ENCODE data around the gene KREMEN2.
A peak's percentile ranks its signal among the peaks of the same experiment; 100 is the strongest.

The KREMEN2 gene

DNA sequence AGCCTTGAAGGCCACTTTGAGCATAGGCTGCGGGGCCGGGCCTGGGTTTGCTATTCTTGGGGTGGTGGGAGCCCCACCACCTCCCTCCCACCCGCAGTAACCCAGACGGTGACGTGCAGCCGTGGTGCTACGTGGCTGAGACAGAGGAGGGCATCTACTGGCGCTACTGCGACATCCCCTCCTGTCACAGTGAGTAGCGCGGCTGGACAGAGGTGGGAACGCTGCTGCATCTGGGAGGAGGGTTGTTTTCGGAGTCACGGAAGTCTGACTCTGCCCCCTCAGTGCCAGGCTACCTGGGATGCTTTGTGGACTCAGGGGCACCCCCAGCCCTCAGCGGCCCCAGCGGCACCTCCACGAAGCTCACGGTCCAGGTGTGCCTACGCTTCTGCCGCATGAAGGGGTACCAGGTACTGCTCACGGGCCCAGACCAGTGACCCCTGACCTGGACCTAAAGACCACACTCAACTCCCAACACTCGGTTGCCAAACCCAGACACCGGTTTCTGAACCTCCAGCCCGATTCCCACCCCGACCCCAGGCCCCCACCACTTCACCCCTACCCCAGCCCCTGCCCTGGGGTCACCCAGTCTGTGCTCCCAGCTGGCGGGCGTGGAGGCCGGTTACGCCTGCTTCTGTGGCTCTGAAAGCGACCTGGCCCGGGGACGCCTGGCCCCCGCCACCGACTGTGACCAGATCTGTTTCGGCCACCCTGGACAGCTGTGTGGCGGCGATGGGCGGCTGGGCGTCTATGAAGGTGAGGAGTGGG is 2.1 kb downstream of the KREMEN2 start:
- DNase-seq: no peak

DNA sequence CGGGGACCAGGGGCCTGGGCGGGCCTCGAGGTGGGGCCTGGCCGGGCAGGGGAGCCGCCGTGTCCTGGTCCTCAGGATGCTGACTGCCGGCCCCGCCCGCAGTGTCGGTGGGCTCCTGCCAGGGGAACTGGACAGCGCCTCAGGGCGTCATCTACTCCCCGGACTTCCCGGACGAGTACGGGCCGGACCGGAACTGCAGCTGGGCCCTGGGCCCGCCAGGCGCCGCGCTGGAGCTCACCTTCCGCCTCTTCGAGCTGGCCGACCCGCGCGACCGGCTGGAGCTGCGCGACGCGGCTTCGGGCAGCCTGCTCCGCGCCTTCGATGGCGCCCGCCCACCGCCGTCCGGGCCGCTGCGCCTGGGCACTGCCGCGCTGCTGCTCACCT is 2.7 kb downstream of the KREMEN2 start:
- DNase-seq: peak in 3 of 4 experiments; percentile 28 to 54 (median 35)

DNA sequence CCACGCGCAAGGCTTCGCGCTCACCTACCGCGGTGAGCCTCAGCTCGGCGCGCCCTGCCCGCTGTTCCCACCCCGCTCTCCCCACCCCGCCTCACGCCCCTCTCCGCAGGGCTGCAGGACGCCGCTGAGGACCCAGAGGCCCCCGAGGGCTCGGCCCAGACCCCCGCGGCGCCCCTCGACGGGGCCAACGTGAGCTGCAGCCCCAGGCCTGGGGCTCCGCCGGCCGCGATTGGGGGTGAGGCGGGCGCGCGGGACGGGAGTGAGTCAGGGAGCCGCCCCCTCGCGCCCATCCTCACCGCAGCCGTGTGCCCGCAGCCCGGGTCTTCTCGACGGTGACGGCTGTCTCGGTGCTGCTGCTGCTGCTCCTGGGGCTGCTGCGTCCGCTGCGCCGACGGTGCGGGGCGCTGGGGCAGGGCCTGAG is 3.1 kb downstream of the KREMEN2 start:
- DNase-seq: no peak

DNA sequence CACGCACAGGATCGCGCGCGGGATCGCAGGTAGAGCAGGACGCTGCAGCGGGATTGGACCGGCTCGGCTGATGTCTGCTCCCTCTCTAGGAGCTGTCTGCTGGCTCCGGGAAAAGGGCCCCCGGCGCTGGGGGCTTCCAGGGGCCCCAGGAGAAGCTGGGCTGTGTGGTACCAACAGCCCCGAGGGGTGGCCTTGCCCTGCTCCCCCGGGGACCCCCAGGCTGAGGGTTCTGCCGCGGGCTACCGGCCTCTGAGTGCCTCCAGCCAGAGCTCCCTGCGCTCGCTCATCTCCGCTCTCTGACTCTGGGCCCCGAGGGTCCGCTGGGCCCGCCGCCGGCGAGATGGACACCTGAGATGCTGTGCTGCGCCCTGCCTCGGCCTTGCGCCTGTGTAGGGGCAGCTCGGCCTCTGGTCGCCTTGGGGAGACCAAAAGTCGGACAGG is 3.7 kb downstream of the KREMEN2 start:
- DNase-seq: no peak

DNA sequence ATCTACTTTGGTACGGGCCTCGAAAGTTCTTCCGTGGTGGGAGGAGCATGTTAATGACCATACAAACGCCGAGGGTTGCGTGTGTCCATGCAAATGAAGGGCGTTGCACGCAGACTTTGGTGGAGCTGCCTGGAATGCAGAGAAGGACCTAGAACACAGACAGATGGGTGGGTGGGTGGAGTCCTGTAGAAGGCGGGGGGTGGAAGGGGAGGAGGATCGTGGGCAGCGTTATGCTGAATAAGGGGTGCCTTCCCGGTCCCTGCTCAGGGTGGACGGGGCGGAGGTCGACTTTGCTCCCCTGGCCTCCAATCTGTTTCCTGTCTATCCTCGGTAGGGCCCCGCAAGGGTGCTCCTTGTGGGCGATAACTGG is 4.3 kb downstream of the KREMEN2 start:
- DNase-seq: peak in 1 of 4 experiments; percentile 23

DNA sequence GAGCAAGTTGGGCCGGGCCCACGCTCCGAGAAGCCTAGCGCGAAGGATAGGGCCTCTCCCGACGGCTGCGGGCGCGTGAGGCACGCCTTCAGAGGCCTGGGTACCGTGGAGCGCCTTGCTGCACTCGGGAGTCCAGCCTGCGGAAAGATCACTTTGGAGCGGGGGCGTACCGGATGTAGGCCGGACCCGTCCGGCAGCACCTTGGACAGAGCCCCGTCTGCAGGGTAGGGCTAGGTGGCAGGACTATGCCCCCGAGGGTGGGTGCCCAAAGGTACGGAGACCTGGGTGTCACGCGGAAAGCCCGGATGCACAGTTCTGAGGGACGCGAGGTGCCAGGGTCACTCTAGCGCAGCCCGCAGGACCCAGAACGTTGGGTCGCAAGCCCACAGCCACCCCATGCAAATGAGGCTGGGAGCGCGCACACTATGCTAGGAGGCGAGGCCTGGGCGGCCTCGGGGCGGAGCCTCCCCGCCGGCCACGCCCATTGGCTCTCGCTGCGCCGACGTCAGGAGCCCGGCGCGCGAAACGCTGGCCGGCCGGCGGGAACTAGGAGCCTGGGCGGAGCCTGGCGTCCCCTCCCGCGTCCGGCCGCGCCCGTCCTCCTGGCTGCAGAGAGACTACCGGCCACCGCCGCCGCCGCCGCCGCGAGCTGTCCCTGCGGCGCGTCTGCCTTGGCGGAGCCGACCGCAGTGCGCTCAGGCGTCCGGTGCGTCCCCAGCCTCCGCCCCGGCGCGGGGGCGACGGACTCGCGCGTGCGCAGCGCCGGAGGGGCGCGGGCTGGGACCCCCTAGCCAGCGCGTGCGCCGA is 4.9 kb downstream of the KREMEN2 start, which contains the start of gene PAQR4:
PAQR4 (plus strand) TSS at position 611 of the 807 bp plus-strand sequence. CDS start 327 bp downstream, outside the sequence.
- peak; percentile 96 to 99 (median 98) for DNase-seq

DNA sequence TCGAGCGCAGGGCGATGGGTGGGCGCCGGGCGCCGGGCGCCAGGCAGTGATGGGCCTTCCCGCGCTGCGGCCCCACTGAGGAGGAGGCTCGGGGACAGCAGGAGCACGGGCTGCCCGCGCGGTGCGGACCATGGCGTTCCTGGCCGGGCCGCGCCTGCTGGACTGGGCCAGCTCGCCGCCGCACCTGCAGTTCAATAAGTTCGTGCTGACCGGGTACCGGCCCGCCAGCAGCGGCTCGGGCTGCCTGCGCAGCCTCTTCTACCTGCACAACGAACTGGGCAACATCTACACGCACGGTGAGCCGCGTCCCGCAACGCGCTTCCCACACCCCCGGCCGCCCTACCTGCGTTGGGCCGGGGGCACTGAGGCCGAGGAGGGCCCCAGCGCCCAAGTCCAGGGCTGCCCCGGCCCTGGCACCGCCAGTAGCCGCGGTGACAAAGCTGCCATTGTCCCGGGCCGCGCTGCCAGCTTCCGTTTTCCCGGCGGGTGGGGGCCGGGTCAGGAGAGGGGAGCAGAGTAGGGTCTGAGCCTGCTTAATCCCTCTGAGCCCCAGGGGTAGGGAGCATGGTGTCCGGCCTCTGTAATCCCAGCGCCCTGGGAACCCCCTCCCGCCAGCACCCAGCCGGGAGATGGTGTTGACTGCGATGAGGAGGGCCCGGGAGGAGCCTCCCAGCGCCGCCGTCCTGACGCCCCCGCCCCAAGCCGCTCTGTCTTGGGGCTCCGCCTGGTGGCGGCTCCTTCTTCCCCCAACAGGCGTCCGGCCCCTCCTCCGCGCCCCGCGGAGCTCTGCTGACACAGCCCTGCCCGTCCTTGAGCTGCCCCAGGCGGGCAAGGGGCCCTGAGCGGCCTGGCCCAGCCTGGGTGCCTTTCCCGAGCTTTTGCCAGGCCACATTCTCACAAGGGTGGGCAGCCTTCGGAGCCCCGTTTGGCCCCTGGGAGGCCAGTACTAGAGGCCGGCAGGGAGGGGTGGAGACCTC is 5.8 kb downstream of the KREMEN2 start:
- peak; percentile 89 to 96 (median 94) for DNase-seq

DNA sequence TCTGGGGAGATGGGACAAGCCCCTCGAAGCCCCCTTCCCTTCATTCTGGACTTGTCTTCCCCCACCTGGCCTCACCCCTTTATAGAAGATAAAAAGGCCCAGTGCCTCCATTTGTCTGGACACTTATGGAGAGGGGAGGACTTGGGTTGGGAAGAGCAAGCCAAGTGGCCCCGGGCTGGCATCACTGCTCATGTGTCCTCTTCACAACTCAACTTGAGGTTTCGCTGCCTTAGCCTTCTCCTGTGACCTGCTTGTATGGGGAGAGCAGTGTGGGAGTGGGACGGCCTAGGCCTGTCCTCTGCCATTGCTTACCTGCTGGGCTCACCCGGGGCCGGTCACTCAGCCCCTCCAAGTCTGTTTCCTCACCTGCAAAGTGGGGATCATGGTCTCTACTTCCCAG is 6.5 kb downstream of the KREMEN2 start:
- DNase-seq: no peak

DNA sequence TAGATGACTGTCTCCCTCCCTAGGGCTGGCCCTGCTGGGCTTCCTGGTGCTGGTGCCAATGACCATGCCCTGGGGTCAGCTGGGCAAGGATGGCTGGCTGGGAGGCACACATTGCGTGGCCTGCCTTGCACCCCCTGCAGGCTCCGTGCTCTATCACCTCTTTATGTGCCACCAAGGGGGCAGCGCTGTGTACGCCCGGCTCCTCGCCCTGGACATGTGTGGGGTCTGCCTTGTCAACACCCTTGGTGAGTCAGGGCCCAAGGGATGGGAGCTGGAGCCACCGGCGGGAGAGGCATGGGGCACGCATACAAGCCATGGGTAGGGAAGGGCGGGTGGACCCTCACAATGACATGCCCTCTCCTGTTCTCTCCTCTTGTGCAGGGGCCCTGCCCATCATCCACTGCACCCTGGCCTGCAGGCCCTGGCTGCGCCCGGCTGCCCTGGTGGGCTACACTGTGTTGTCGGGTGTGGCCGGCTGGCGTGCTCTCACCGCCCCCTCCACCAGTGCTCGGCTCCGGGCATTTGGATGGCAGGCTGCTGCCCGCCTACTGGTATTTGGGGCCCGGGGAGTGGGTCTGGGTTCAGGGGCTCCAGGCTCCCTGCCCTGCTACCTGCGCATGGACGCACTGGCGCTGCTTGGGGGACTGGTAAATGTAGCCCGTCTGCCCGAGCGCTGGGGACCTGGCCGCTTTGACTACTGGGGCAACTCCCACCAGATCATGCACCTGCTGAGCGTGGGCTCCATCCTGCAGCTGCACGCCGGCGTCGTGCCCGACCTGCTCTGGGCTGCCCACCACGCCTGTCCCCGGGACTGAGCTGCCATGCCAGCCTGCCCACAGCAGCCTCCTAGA is 7.3 kb downstream of the KREMEN2 start:
- DNase-seq: no peak

DNA sequence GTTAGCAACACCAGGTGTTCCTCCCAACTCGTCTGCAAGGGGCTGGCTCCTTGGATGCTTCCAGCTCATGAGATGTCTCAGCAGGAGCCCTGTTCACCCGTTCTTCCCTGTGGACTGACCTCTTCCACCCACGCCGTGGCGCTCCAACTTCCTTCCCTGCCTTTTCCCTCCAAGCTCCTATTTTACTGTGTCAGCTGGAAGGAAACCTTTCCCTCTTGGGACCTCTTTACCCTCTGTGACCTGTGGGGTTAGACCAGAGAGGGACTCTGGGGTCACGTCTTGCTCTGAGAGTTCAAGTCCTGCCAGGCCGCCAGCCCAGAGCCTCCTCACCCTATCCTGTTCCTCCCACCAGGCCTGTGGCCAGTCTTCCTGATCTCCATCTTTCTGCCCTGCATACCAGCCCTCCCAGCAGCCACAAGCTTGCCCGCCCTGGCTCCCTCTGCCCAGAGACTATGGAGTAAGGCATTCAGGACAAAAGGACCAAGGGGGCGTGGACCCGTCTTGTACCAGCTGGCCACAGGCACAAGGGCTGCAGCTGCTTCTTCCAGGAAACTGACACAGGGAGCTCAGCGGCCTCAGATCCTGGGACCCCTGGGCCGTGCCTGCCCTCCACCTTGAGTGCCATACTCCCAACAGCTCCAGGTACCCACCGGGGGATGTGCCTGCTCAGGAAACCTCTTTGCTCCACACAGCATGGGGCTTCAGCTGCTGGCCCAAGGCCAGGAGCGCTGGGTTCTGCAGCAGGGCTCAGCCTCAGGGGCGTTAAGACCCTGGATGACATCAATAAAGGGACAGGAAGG is 8.1 kb downstream of the KREMEN2 start:
- no peak for DNase-seq

DNA sequence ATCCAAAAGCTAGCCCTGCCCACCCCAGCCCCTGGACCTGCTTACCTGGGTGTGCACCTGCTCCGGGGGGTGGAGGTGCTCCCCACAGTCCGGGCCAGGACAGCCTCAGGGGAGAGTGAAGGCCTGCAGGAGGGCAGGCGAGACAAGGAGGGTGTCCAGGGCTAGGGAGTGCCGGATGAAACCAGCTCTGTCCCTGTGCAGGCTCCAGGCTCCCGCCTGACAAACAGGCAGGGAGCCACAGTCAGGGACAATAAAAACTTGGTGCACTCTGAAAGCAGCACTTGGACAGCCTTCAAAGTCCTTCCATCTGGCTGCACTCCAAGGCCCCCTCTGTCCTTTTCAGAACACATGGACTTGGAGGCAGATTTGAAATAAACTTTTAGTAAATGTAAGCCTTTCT is 9.0 kb downstream of the KREMEN2 start:
- DNase-seq: no peak

DNA sequence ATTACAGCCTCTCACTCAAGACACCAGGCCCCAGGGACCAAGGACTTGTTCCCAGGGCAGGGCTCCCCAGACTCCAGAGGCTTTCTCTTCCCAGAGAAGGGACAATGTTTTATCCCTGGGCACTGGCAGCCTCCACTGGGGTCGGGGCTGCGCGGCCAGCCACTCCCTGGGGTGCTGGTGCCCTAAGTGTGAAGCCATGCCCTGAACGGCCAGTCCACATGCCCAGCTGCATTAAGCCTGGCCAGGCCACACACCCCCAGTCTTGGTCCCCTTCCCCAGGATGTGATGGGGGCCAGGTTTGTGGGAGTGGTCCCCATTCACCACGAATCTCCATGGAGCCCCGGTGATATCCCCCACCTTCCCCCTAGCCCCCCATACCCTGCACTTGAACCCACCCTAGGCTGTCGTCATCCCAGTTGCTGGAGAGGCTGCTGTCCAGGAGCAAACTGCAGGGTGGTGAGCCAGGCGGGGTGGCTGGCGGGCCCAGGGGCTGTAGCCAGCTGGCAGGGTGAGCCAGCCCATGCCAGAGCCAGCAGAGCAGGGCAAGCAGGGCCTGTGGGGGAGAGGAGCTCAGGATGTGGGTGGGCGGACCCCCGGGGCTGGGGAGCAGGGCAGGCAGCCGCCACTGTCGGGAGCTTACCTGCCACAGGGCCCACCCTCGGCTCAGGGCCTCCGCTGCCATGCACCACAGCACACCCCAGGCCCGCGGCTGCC is 9.7 kb downstream of the KREMEN2 start:
- DNase-seq: no peak

DNA sequence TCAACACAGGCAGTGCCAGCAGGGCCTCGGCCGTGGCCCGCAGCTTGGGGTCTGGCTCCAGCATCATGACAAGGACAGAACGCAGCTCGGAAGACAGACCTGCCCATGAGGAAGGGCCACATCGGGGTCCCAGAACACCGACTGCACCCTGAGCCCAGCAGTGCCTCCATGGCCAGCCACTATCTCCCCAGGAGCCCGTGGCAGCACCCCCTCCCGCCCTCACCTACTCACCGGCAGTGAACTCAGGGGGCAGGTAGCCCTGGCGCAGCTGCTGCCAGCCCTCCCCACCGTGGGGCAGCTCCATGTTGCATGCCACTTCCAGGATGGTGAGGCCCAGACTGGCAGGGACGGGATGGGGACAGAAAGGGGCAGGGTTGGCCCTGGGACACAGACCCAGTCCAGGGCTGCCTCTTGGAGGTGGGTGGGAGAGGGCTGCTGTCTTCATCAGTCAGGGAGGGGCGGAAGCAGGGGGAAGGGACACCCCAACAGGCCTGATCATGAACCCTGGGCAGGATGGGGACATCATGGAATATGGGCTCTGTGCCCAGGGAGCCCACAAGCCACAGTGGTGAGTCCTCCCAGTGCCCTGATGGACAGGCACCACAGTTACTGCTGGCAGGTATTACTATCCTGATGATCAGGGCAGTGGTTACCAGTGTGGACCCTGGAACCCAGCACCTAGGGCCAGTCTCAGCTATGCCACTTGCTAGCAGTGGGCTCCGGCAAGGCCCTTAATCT is 10.4 kb downstream of the KREMEN2 start:
- DNase-seq: no peak

DNA sequence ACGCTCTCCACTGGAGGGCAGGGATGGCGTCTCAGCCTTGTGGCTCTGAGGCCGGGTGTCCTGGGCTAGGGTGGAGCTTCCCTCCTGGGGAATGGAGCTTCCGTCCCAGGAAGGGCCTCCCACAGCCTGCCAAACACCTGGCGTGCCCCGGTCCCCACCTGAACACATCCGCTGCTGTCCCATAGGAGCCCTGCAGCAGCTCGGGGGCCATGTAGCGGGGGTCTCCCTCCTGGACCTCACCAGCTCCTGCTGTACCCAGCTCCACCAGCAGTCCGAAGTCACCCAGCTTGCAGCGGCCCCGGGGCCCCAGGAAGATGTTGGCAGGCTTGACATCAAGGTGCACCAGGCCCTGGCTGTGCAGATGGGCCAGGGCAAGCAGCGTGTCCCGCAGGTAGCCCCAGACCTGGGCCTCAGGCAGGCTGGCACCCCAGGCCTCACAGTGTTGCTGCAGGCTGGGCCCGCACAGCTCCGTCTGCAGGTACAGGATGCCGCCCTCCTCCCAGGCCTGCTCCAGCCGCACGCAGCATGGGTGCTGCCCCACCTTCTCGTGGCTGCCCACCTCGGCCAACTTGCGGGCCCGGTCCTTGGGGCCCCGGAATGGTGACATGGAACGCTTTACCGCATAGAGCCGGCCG is 11.2 kb downstream of the KREMEN2 start:
- no peak for DNase-seq

DNA sequence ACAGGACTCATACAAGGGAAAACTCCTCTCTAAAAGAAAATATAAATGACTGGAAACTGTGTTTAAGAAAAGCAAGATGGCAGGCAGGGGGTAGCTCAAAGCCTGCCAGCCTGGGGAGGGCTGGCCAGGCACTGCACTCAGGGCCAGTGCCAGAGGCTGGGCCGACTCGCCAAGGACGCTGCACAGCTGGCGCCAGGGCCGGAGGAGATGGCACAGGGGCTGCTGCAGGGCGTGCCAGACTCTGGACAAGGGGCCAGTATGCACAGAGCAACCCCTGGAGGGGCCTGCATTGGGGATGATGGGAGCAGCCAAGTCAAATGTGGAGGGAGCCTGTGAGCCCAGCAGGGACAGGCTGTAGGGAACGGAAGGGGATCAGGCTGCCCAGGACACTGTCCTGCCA is 12.1 kb downstream of the KREMEN2 start:
- no peak for DNase-seq

DNA sequence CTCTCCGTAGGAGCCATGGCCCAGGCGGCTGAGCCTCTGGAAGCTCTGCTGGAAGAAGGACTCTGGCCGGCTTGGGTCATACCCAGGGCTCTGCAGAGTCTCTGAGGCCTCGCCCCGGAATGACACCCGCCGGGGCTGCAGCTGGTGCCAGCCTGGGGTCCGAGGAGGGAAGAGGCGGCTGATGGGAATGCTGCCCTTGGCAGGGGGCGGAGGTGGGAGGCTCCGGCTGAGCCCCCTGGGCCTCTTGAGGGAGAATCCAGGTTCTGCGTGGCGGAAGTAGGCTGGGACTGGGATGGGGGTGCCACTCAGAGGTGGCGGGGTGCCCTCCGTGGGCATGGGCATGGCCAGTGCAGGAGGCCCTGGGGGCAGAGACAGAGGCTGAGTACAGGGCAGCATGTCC is 12.6 kb downstream of the KREMEN2 start:
- DNase-seq: no peak

DNA sequence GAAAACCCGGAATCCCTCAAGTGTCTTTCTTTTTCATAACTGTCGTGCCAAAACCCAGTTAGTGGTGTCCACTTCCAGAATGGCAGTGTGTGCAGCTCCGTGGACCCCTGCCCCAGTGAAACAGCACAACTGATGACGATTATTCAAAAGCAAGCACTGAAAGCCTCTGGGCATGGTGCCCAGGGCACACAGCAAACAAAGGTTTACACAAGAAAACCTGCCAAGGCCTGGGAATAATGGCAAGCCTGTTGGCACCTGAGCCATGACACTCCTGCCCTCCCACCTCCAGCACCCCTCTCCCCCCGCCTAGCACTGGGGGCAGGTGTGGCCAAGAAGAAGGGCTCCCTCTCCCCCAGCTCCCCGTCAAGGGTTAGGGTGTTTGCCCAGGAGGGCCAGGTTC is 13.4 kb downstream of the KREMEN2 start:
- DNase-seq: no peak

DNA sequence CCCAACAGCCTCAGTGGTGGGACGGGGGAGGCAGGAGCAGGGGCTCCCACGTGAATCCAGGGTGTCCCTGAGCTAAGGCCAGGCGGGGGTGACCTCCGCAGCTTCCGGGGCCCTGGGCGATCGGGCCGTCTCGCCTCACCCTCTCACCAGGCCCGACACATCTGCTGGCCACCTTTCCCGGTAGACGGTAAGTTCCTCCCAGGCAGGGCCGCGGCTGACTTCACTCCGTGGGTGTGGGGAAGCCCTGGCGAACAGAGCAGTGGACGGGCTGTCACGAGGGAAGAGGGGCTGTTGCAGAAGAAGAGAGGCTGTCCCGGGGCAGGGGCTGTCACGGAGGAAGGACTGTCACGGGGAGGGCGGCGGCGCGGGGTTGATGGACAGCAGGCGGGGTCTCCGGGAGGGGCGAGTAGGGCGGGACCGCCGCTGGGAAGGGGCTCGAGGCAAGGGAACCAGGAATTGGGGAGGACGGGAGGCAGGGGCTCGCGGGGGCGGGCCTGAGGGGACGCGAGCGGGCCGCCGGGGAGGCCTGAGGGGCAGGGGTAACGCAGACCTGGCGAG is 15.7 kb downstream of the KREMEN2 start:
- peak; percentile 70 to 87 (median 78) for DNase-seq
